Stimulated activated CD4-positive, alpha-beta T cell treated with anti-CD3 and anti-CD28 coated beads, Interleukin-2, amount 100 ng/mL, for 48 hours (primary cell): ENCODE results near the gene EPHB4.
"Not testable (repeated sequence)": the region's sequence is repeated elsewhere in the genome, so short reads cannot be mapped to it uniquely, and the experiment has no call there.

Experiments used
- DNase-seq, 2 donors: peaks; one replicate each; pipeline ENCODE4 v3.0.0-alpha.2; 2020

Gene EPHB4

GRCh38 chr7:100819586-100819985 lies 7.7 kb downstream of the EPHB4 start:
- DNase-seq: no peak

GRCh38 chr7:100818825-100819224 lies 8.5 kb downstream of the EPHB4 start:
- no peak for DNase-seq

- DNase-seq: no peak
Observed at GRCh38 chr7:100818366-100818765, 9.0 kb downstream of the EPHB4 start.

GRCh38 chr7:100817097-100817496 lies 10.2 kb downstream of the EPHB4 start:
- DNase-seq: no peak

- not testable (repeated sequence) for DNase-seq
Observed at GRCh38 chr7:100816515-100816914, 10.8 kb downstream of the EPHB4 start.

GRCh38 chr7:100812729-100813128 lies 14.6 kb downstream of the EPHB4 start:
- no peak for DNase-seq

GRCh38 chr7:100811480-100811879 lies 15.8 kb downstream of the EPHB4 start:
- DNase-seq: no peak

- no peak for DNase-seq
Observed at GRCh38 chr7:100808354-100808875, 18.9 kb downstream of the EPHB4 start.

GRCh38 chr7:100806883-100807282 lies 20.4 kb downstream of the EPHB4 start:
- DNase-seq: not testable (repeated sequence)

- DNase-seq: no peak
Observed at GRCh38 chr7:100806276-100806675, 21.0 kb downstream of the EPHB4 start.

GRCh38 chr7:100804681-100805431 lies 22.5 kb downstream of the EPHB4 start:
- no peak for DNase-seq

- no peak for DNase-seq
Observed at GRCh38 chr7:100803398-100804161, 23.7 kb downstream of the EPHB4 start.

GRCh38 chr7:100802951-100803350 lies 24.4 kb downstream of the EPHB4 start:
- DNase-seq: no peak

GRCh38 chr7:100801833-100802568 lies 25.3 kb downstream of the EPHB4 start:
- no peak for DNase-seq

GRCh38 chr7:100799037-100799896 lies 28.1 kb downstream of the EPHB4 start:
- DNase-seq: peak; percentile 47 to 50

GRCh38 chr7:100794741-100795140 lies 32.6 kb downstream of the EPHB4 start:
- no peak for DNase-seq

GRCh38 chr7:100793806-100794660 lies 33.3 kb downstream of the EPHB4 start:
- no peak for DNase-seq

- DNase-seq: no peak
Observed at GRCh38 chr7:100791881-100792666, 35.2 kb downstream of the EPHB4 start.

- no peak for DNase-seq
Observed at GRCh38 chr7:100789055-100789454, 38.3 kb downstream of the EPHB4 start.

- DNase-seq: no peak
Observed at GRCh38 chr7:100786323-100786722, 41.0 kb downstream of the EPHB4 start.
